ENCODE data around the gene DMRTC2.

DNA sequence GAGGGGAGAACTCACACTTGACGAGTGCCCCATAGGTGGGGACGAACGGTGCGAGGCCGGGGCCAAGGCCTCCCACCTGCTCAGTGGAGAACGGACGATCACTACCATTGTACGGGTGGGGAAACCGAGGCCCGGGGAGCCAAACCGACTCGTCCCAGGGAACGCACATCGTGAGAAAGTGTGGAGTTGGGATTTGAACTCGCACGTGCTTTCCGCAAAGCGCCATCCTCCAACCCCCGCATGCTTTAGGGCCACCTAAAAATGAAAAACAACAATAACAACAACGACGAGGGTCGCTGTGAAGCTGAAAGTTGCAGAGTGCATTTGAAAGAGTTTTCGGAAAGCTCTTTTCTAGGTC is 38.6 kb downstream of the DMRTC2 start:
- no peak for TF ChIP-seq CTCF (conservative IDR thresholded peaks at IDR 0.05)
- TF ChIP-seq EZH2 (IDR thresholded peaks at IDR 0.05; ENCODE audit: low read depth), result no peak

Measured in PC-9 (cell line).